ENCODE data around the gene TOP1.

GRCh38 chr20:41046716-41047115 is 18.1 kb downstream of the TOP1 start:
- TF ChIP-seq, protein P1, sequence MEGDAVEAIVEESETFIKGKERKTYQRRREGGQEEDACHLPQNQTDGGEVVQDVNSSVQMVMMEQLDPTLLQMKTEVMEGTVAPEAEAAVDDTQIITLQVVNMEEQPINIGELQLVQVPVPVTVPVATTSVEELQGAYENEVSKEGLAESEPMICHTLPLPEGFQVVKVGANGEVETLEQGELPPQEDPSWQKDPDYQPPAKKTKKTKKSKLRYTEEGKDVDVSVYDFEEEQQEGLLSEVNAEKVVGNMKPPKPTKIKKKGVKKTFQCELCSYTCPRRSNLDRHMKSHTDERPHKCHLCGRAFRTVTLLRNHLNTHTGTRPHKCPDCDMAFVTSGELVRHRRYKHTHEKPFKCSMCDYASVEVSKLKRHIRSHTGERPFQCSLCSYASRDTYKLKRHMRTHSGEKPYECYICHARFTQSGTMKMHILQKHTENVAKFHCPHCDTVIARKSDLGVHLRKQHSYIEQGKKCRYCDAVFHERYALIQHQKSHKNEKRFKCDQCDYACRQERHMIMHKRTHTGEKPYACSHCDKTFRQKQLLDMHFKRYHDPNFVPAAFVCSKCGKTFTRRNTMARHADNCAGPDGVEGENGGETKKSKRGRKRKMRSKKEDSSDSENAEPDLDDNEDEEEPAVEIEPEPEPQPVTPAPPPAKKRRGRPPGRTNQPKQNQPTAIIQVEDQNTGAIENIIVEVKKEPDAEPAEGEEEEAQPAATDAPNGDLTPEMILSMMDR (IDR thresholded peaks at IDR 0.05; ENCODE audit: low read depth, low read length, poor library complexity, severe bottlenecking) = no peak
- no peak for TF ChIP-seq EZH2phosphoT487 (IDR thresholded peaks at IDR 0.05; ENCODE audit: borderline replicate concordance, low read length)
